GM03348 (cell line): ENCODE results near the gene CACNA1D.

ENCODE experiments used
- DNase-seq: peaks from one replicate; pipeline ENCODE4 v3.0.0; 2012; ENCODE audit warnings: low spot score

Gene CACNA1D

GRCh38 chr3:53822331-53822741 lies 327.9 kb downstream of the CACNA1D start:
- DNase-seq: no peak

GRCh38 chr3:53823026-53823955 lies 328.9 kb downstream of the CACNA1D start:
- DNase-seq: no peak

- DNase-seq: no peak
Observed at GRCh38 chr3:53823956-53824657, 329.7 kb downstream of the CACNA1D start.

GRCh38 chr3:53824795-53825194 lies 330.4 kb downstream of the CACNA1D start:
- DNase-seq: no peak

- no peak for DNase-seq
Observed at GRCh38 chr3:53826048-53826447, 331.6 kb downstream of the CACNA1D start.

- no peak for DNase-seq
Observed at GRCh38 chr3:53828581-53828980, 334.2 kb downstream of the CACNA1D start.

- DNase-seq: no peak
Observed at GRCh38 chr3:53829605-53830004, 335.2 kb downstream of the CACNA1D start.

- DNase-seq: no peak
Observed at GRCh38 chr3:53830944-53831343, 336.5 kb downstream of the CACNA1D start.

GRCh38 chr3:53833053-53833645 lies 338.7 kb downstream of the CACNA1D start:
- no peak for DNase-seq

GRCh38 chr3:53833700-53834099 lies 339.3 kb downstream of the CACNA1D start:
- DNase-seq: no peak

- DNase-seq: no peak
Observed at GRCh38 chr3:53834429-53835095, 340.2 kb downstream of the CACNA1D start.

GRCh38 chr3:53835257-53835656 lies 340.8 kb downstream of the CACNA1D start:
- no peak for DNase-seq

GRCh38 chr3:53836084-53836872 lies 341.9 kb downstream of the CACNA1D start:
- no peak for DNase-seq

GRCh38 chr3:53837331-53837730 lies 342.9 kb downstream of the CACNA1D start:
- DNase-seq: no peak

- no peak for DNase-seq
Observed at GRCh38 chr3:53841296-53841695, 346.9 kb downstream of the CACNA1D start.

- DNase-seq: no peak
Observed at GRCh38 chr3:53842436-53843194, 348.2 kb downstream of the CACNA1D start.

- no peak for DNase-seq
Observed at GRCh38 chr3:53843195-53844177, 349.1 kb downstream of the CACNA1D start.

GRCh38 chr3:53844262-53845102 lies 350.1 kb downstream of the CACNA1D start:
- DNase-seq: no peak
